Fibroblast of lung (primary cell): ENCODE results near the gene ZNF493. TPM values are rescaled to one million over a fixed set of nuclear protein-coding genes. Genes with fewer than 3 reads are reported as not detected.

Experiments
- DNase-seq, 2 donors: peaks; one replicate each; pipeline versions ENCODE4 v3.0.0 to v3.0.0-alpha.2; 2010; ENCODE audit warnings: low read depth in 2 of 2
- H2AFZ ChIP-seq: 2 replicates; pipeline ENCODE4 v1.5.1; 2012; ENCODE audit warnings: low read length, control low read depth, inconsistent platforms
- H3K27ac ChIP-seq: 2 replicates; pipeline ENCODE4 v1.5.1; 2011; ENCODE audit warnings: low read length, control low read depth; ENCODE audit not compliant: insufficient read depth
- H3K27me3 ChIP-seq: 2 replicates; pipeline ENCODE4 v1.5.1; 2011; ENCODE audit warnings: mild to moderate bottlenecking, low read length; ENCODE audit not compliant: control insufficient read depth, insufficient read depth
- H3K36me3 ChIP-seq: 2 replicates; pipeline ENCODE4 v1.5.1; 2011; ENCODE audit warnings: low read length; ENCODE audit not compliant: control insufficient read depth, insufficient read depth
- H3K4me1 ChIP-seq: 2 replicates; pipeline ENCODE4 v1.5.1; 2011; ENCODE audit warnings: low read length; ENCODE audit not compliant: control insufficient read depth, insufficient read depth; ENCODE audit errors: extremely low read depth
- H3K4me2 ChIP-seq: 2 replicates; pipeline ENCODE4 v1.5.1; 2011; ENCODE audit warnings: low read length, control low read depth; ENCODE audit not compliant: insufficient read depth; ENCODE audit errors: extremely low read depth
- H3K4me3 ChIP-seq, 4 experiments: fragments of 200-600 bp in 1 of 4; sonication (generic) in 1 of 4; replicated peaks in 1 of 4; 2 replicates each; pipeline ENCODE4 v1.5.1; 2011 to 2016; ENCODE audit warnings: low read length in 4 of 4, low read depth in 3 of 4, mild to moderate bottlenecking in 3 of 4, control low read depth in 2 of 4, inconsistent platforms in 1 of 4, mixed read lengths in 1 of 4; ENCODE audit not compliant: insufficient read depth in 1 of 4; ENCODE audit errors: control extremely low read depth in 1 of 4
- H3K79me2 ChIP-seq: 2 replicates; pipeline ENCODE4 v1.5.1; 2012; ENCODE audit warnings: mild to moderate bottlenecking, low read length, inconsistent platforms; ENCODE audit not compliant: control insufficient read depth, insufficient read depth
- H3K9ac ChIP-seq: 2 replicates; pipeline ENCODE4 v1.5.1; 2011; ENCODE audit warnings: mild to moderate bottlenecking, low read length, control low read depth; ENCODE audit not compliant: insufficient read depth
- H3K9me3 ChIP-seq: 2 replicates; pipeline ENCODE4 v1.5.1; 2012; ENCODE audit warnings: low read depth, low read length; ENCODE audit not compliant: control insufficient read depth, insufficient read depth
- H4K20me1 ChIP-seq: 2 replicates; pipeline ENCODE4 v1.5.1; 2011; ENCODE audit warnings: low read length; ENCODE audit not compliant: control insufficient read depth, insufficient read depth; ENCODE audit errors: extremely low read depth
- EZH2 ChIP-seq: IDR thresholded peaks from 2 replicates; pipeline ENCODE4 v1.5.1; 2012; ENCODE audit warnings: low read length, control low read depth, mild to moderate bottlenecking; ENCODE audit errors: missing control alignments
- polyA plus RNA-seq, 2 donors: library from polyadenylated mRNA; depleted of rRNA in 1 of 2; stranded (reverse) in 1 of 2; unstranded in 1 of 2; fragments of >200 nt; gene quantifications; 2 replicates each; pipeline ENCODE4 v1.2.1, GENCODE V29; 2011 to 2012; ENCODE audit warnings: missing spikeins in 1 of 2
- total RNA-seq: library from RNA; depleted of rRNA; stranded (reverse); fragments of >200 nt; gene quantifications from 2 replicates; pipeline ENCODE4 v1.2.1, GENCODE V29; 2014
- TF ChIP-seq, protein P1 (sequence below), 2 donors: IDR thresholded peaks in 1 of 2; conservative IDR thresholded peaks in 1 of 2; 1 replicate in 1 of 2; 2 replicates in 1 of 2; pipeline ENCODE4 v1.5.1; 2011 to 2012; ENCODE audit warnings: low read length in 2 of 2, control low read depth in 1 of 2, inconsistent platforms in 1 of 2, low read depth in 1 of 2, mild to moderate bottlenecking in 1 of 2

Gene ZNF493
- total and polyA plus RNA-seq, 2 donors (not counting 1 experiment from before 2014, with no cell fraction given), result 3.8 to 32.4 TPM

- Histone ChIP-seq H3K9ac (no peak overlapping the region), H3K4me1 (no peaks in the 10 kb centered on the region), H3K27ac (no peak overlapping the region), H3K4me2 (no peak overlapping the region), H3K4me3 (no peak overlapping the region), H3K36me3 (no peaks in the 10 kb centered on the region), H4K20me1 (no peaks in the 10 kb centered on the region), H3K27me3 (no peaks in the 10 kb centered on the region), H3K9me3 (no peaks in the 10 kb centered on the region), H2AFZ (no peak overlapping the region), H3K79me2 (no peaks in the 10 kb centered on the region)
- DNase-seq, result no peak
- TF ChIP-seq EZH2, result no peak
- TF ChIP-seq, protein P1, sequence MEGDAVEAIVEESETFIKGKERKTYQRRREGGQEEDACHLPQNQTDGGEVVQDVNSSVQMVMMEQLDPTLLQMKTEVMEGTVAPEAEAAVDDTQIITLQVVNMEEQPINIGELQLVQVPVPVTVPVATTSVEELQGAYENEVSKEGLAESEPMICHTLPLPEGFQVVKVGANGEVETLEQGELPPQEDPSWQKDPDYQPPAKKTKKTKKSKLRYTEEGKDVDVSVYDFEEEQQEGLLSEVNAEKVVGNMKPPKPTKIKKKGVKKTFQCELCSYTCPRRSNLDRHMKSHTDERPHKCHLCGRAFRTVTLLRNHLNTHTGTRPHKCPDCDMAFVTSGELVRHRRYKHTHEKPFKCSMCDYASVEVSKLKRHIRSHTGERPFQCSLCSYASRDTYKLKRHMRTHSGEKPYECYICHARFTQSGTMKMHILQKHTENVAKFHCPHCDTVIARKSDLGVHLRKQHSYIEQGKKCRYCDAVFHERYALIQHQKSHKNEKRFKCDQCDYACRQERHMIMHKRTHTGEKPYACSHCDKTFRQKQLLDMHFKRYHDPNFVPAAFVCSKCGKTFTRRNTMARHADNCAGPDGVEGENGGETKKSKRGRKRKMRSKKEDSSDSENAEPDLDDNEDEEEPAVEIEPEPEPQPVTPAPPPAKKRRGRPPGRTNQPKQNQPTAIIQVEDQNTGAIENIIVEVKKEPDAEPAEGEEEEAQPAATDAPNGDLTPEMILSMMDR (conservative IDR thresholded peaks at IDR 0.05 in 1 of 2, IDR thresholded peaks at IDR 0.05 in 1 of 2; ENCODE audit: low read depth in 1 of 2, low read length in 2 of 2), result no peak
Observed at GRCh38 chr19:21472507-21472906, 75.6 kb downstream of the ZNF493 start.

- Histone ChIP-seq H3K79me2 (no peaks in the 10 kb centered on the region), H3K27me3 (no peaks in the 10 kb centered on the region), H3K4me1 (no peaks in the 10 kb centered on the region), H3K27ac (no peak overlapping the region), H3K4me3 (peak overlapping the region; percentile 36 to 65 (median 54)), H3K9me3 (no peaks in the 10 kb centered on the region), H4K20me1 (no peaks in the 10 kb centered on the region), H3K36me3 (no peaks in the 10 kb centered on the region), H3K4me2 (peak overlapping the region; percentile 68), H3K9ac (peak overlapping the region; percentile 46), H2AFZ (peak overlapping the region; percentile 47)
- no peak for TF ChIP-seq EZH2
- TF ChIP-seq, protein P1 (conservative IDR thresholded peaks at IDR 0.05 in 1 of 2, IDR thresholded peaks at IDR 0.05 in 1 of 2; ENCODE audit: low read depth in 1 of 2, low read length in 2 of 2), result no peak
- DNase-seq, result peak; percentile 69 to 73
Observed at GRCh38 chr19:21474671-21475181, 77.8 kb downstream of the ZNF493 start.

Other genes with a start within 250 kb of the ZNF493 start
- gene ZNF708, start 67.7 kb upstream of the ZNF493 start, total RNA-seq, result 3.1 and 4.6 TPM in 2 replicates
- 2.5 and 2.8 TPM in 2 replicates for gene ZNF708, start 67.7 kb upstream of the ZNF493 start, polyA plus RNA-seq
- 2.1 and 3.8 TPM in 2 replicates for gene ZNF738, start 38.1 kb upstream of the ZNF493 start, total RNA-seq
- 4.9 and 6.3 TPM in 2 replicates for gene ZNF738, start 38.1 kb upstream of the ZNF493 start, polyA plus RNA-seq
- 5.4 and 5.6 TPM in 2 replicates for gene ZNF429, start 108.5 kb downstream of the ZNF493 start, total RNA-seq
- 6.3 and 7.5 TPM in 2 replicates for gene ZNF429, start 108.5 kb downstream of the ZNF493 start, polyA plus RNA-seq